ENCODE results near the gene IFITM2. TPM values are rescaled to one million over a fixed set of nuclear protein-coding genes. Genes with fewer than 3 reads are reported as not detected.
"Not testable (repeated sequence)": the region's sequence is repeated elsewhere in the genome, so short reads cannot be mapped to it uniquely, and the experiment has no call there.

The IFITM2 gene
- total RNA-seq, 4 donors from 2014 or later = 27.8 to 926 (median 269) TPM

DNA sequence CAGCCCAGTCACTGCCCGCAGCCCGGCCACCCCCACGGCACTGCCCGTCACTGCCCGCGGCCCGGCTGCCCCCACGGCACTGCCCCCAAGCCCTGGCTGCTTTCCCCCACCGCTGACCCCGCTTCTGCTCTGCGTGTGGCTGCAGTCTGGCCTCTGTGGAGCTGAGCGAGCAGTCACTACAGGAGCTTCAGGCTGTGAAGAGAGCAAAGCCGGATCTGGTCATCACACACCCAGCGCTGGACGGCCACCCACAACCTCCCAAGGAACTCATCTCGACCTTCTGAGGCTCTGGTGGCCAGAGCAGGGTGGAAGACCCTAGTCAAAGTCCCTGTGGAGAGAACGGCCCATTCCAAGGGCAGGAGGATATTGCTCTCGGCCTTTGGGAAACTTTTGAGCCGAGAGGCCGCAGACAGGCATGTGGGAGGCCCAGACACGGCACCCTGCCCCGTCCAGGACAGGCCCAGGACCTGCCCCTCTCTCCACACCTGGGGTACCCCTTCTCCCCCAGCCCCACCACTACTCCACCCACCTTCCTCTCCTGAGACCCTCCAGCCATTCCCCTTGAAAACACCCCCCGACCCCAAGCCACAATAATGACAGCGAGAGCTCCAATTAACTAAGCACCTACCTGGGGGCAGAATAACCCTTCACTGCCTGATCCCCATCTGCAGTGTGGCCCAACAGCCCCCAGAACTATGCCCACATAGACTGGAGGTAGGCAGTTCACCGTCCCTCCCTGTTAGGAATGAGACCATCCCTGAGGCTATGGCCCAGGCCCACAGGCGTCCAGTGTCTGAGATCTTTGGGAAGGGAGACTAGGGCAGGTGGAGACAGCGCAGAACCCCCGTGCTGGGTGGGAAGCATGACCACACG is 22.4 kb upstream of the IFITM2 start:
- Histone ChIP-seq H3K27me3 (peaks cover 12 to 26% of the 10 kb centered on the region in 2 donors), H3K9me3 (no peaks in the 10 kb centered on the region), H3K36me3 (no peaks in the 10 kb centered on the region), H3K4me3 (no peak overlapping the region), H3K27ac (no peak overlapping the region), H3K4me1 (peaks cover 0 to 6% of the 10 kb centered on the region in 2 donors)
- TF ChIP-seq, protein P1, sequence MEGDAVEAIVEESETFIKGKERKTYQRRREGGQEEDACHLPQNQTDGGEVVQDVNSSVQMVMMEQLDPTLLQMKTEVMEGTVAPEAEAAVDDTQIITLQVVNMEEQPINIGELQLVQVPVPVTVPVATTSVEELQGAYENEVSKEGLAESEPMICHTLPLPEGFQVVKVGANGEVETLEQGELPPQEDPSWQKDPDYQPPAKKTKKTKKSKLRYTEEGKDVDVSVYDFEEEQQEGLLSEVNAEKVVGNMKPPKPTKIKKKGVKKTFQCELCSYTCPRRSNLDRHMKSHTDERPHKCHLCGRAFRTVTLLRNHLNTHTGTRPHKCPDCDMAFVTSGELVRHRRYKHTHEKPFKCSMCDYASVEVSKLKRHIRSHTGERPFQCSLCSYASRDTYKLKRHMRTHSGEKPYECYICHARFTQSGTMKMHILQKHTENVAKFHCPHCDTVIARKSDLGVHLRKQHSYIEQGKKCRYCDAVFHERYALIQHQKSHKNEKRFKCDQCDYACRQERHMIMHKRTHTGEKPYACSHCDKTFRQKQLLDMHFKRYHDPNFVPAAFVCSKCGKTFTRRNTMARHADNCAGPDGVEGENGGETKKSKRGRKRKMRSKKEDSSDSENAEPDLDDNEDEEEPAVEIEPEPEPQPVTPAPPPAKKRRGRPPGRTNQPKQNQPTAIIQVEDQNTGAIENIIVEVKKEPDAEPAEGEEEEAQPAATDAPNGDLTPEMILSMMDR (IDR thresholded peaks at IDR 0.05) = no peak
- TF ChIP-seq POLR2A (IDR thresholded peaks at IDR 0.05) = no peak
- peak in 1 of 2 donors; percentile 8 for DNase-seq
- intact Hi-C loops (cut with DNase I; ENCODE audit: low total_unique reads) = no loop called here

DNA sequence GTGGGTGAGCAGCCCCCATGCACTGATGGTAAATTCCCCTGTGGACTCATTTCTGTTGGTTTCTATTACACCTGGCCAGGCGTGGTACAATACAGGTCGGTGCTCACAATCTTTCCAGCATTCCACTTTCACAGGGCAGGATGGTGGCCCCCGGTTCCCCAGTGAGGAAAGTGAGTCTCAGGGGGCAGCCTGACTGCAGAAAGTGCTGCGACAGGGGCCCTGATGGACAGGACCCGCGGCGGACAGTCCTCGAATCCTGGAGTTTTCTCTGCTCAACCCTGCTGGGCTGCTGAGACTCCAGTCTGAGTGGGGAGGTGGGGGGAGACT is 21.8 kb upstream of the IFITM2 start:
- no peak for TF ChIP-seq POLR2A (IDR thresholded peaks at IDR 0.05)
- TF ChIP-seq, protein P1 (IDR thresholded peaks at IDR 0.05) = no peak
- Histone ChIP-seq H3K4me1 (peaks cover 0 to 6% of the 10 kb centered on the region in 2 donors), H3K27me3 (peaks cover 9 to 25% of the 10 kb centered on the region in 2 donors), H3K27ac (no peak overlapping the region), H3K9me3 (no peaks in the 10 kb centered on the region), H3K4me3 (no peak overlapping the region), H3K36me3 (no peaks in the 10 kb centered on the region)
- DNase-seq = no peak
- intact Hi-C loops (cut with DNase I; ENCODE audit: low total_unique reads) = no loop called here

DNA sequence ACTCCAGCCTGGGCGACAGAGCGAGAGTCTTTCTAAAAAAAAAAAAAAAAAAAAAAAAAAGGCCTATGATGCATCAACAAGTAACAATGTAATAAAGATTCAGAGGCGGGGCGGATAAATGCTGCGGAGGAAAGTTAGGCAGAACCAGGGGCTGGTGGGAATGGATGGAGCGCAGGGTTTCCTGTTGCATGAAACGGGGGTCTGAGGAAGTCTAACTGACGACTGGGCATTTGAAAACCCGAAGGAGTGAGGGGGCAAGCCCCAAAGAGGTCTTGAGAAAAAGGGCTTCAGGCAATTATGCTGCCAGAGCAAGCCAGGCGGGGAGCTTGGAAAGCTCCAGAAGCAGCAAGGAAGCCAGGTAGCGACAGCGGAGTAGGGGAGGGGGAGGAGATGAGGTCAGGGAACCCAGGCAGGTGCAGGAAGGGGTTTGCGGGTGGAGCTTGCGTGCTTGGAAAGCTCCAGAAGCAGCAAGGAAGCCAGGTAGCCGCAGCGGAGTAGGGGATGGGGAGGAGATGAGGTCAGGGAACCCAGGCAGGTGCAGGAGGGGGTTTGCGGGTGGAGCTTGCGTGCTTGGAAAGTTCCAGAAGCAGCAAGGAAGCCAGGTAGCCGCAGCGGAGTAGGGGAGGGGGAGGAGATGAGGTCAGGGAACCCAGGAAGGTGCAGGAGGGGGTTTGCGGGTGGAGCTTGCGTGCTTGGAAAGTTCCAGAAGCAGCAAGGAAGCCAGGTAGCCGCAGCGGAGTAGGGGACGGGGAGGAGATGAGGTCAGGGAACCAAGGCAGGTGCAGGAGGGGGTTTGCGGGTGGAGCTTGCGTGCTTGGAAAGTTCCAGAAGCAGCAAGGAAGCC is 20.4 kb upstream of the IFITM2 start:
- H3K9me3 ChIP-seq; intact Hi-C loops (cut with DNase I; ENCODE audit: low total_unique reads); H3K36me3 ChIP-seq; H3K27ac ChIP-seq; H3K4me3 ChIP-seq; H3K4me1 ChIP-seq: not testable (repeated sequence)
- H3K27me3 ChIP-seq = peaks cover 0 to 11% of the 10 kb centered on the region in 2 donors
- peak; percentile 11 to 19 for DNase-seq

DNA sequence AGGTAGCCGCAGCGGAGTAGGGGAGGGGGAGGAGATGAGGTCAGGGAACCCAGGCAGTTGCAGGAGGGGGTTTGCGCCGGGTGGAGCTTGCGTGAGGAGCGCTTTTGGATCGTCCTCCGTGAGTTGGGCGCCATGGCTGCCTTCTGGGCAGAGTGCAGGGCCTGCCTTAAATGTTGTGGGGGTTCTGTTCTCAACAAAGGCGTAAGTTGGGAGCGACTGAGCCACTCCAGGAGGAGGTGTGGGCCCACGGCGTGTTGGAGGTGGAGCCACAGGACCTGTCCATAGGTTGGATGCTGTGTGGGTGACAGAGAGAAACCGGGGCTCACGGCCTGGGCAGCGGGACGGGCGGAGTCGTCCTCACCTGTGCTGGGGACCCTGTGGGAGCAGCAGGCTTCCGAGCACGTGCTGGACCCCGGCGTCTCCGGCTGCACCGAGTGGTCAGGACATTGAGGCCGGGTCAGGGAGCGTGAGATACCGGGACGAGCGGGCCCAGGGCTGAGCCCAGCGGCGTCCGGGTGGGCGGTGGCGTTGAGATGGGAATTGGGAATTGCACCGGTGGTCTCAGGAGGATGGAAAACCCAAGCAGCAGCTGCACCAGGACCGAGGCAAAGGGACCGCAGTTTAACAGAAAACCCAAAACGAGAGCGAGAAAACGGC is 19.7 kb upstream of the IFITM2 start:
- intact Hi-C loops (cut with DNase I; ENCODE audit: low total_unique reads) = no loop called here

More for the DNA sequence above, 19.7 kb upstream of the IFITM2 start:
- Histone ChIP-seq H3K4me1 (peaks cover 0 to 6% of the 10 kb centered on the region in 2 donors), H3K27ac (no peak overlapping the region), H3K9me3 (no peaks in the 10 kb centered on the region), H3K27me3 (peaks cover 0 to 4% of the 10 kb centered on the region in 2 donors), H3K36me3 (no peaks in the 10 kb centered on the region), H3K4me3 (peak overlapping the region; percentile 29 to 62)
- TF ChIP-seq, protein P1 (IDR thresholded peaks at IDR 0.05) = no peak
- TF ChIP-seq POLR2A (IDR thresholded peaks at IDR 0.05) = no peak
- DNase-seq = peak; percentile 15 to 22

All from uterus (tissue), 4 donors.